GM23338 (cell line): ENCODE results near the gene TAF8. TPM values are rescaled to one million over a fixed set of nuclear protein-coding genes. Genes with fewer than 3 reads are reported as not detected.

Experiments used
- ATAC-seq: fragments of 200-7000 bp; cut with Tn5 transposase; 3 replicates; pipeline ENCODE4 v1.9.1; 2020
- DNase-seq: peaks from one replicate; pipeline ENCODE4 v3.0.0-alpha.2; 2015; ENCODE audit warnings: low spot score
- H2AFZ ChIP-seq: fragments of 200-600 bp; sonication (generic); 2 replicates; pipeline ENCODE4 v1.8.0; 2016; ENCODE audit warnings: antibody characterized with exemption, mild to moderate bottlenecking, moderate library complexity
- H3F3A ChIP-seq: fragments of 200-600 bp; sonication (generic); replicated peaks from 2 replicates; pipeline ENCODE4 v1.8.0; 2017; ENCODE audit warnings: antibody characterized with exemption, mixed run types, low read depth
- H3K27ac ChIP-seq: fragments of 200-600 bp; sonication (generic); 2 replicates; pipeline ENCODE4 v1.6.1; 2016; ENCODE audit warnings: low read depth
- H3K27me3 ChIP-seq: fragments of 200-600 bp; sonication (generic); 2 replicates; pipeline ENCODE4 v1.8.0; 2016; ENCODE audit warnings: mild to moderate bottlenecking, mixed run types, moderate library complexity; ENCODE audit not compliant: insufficient read depth
- H3K36me3 ChIP-seq: fragments of 200-600 bp; sonication (generic); 2 replicates; pipeline ENCODE4 v1.8.0; 2016; ENCODE audit warnings: mild to moderate bottlenecking; ENCODE audit not compliant: insufficient read depth
- H3K4me1 ChIP-seq: fragments of 200-600 bp; sonication (generic); 2 replicates; pipeline ENCODE4 v1.8.0; 2016; ENCODE audit warnings: mild to moderate bottlenecking, moderate library complexity; ENCODE audit not compliant: insufficient read depth
- H3K4me2 ChIP-seq: fragments of 200-600 bp; sonication (generic); 2 replicates; pipeline ENCODE4 v1.7.1; 2017; ENCODE audit warnings: mixed run types
- H3K4me3 ChIP-seq: fragments of 200-600 bp; sonication (generic); 2 replicates; pipeline ENCODE4 v1.6.1; 2016; ENCODE audit warnings: mixed run types
- H3K79me2 ChIP-seq: fragments of 200-600 bp; sonication (generic); replicated peaks from 2 replicates; pipeline ENCODE4 v1.8.0; 2017; ENCODE audit warnings: mild to moderate bottlenecking; ENCODE audit not compliant: insufficient read depth
- H3K9me2 ChIP-seq: fragments of 200-600 bp; sonication (generic); 2 replicates; pipeline ENCODE4 v1.8.0; 2017; ENCODE audit not compliant: insufficient read depth
- H4K20me1 ChIP-seq: fragments of 200-600 bp; sonication (generic); replicated peaks from 2 replicates; pipeline ENCODE4 v1.8.0; 2017; ENCODE audit warnings: mild to moderate bottlenecking; ENCODE audit not compliant: insufficient read depth
- H3K27ac Mint-ChIP-seq: 2 replicates; pipeline ENCODE4 v1.8.0; 2020; ENCODE audit warnings: inconsistent platforms, mild to moderate bottlenecking, moderate library complexity, mixed read lengths
- H3K27me3 Mint-ChIP-seq: 3 replicates; pipeline ENCODE4 v1.8.0; 2022; ENCODE audit warnings: low read depth, mild to moderate bottlenecking, moderate library complexity, mixed read lengths, inconsistent platforms; ENCODE audit not compliant: insufficient read depth, poor library complexity
- H3K36me3 Mint-ChIP-seq: 3 replicates; pipeline ENCODE4 v1.8.0; 2021; ENCODE audit warnings: low read depth, mild to moderate bottlenecking, inconsistent platforms, moderate library complexity, mixed read lengths
- H3K4me1 Mint-ChIP-seq: 3 replicates; pipeline ENCODE4 v1.8.0; 2020; ENCODE audit warnings: mild to moderate bottlenecking, inconsistent platforms, mixed read lengths
- H3K4me3 Mint-ChIP-seq: 3 replicates; pipeline ENCODE4 v1.8.0; 2021; ENCODE audit warnings: moderate library complexity, mild to moderate bottlenecking, inconsistent platforms, mixed read lengths
- H3K9me3 Mint-ChIP-seq: 3 replicates; pipeline ENCODE4 v1.8.0; 2020; ENCODE audit warnings: moderate library complexity, mild to moderate bottlenecking, inconsistent platforms, mixed read lengths
- EZH2 ChIP-seq: fragments of 200-600 bp; sonication (generic); IDR thresholded peaks from one replicate; pipeline ENCODE4 v1.8.0; 2017; ENCODE audit warnings: antibody characterized with exemption, mild to moderate bottlenecking, low read depth; ENCODE audit not compliant: unreplicated experiment
- NANOG ChIP-seq: IDR thresholded peaks from 2 replicates; pipeline ENCODE4 v1.6.1; 2016; ENCODE audit warnings: antibody characterized with exemption, borderline replicate concordance
- POLR2AphosphoS5 ChIP-seq: IDR thresholded peaks from 2 replicates; pipeline ENCODE4 v1.6.1; 2016; ENCODE audit warnings: antibody characterized with exemption, low read depth
- STAT1 ChIP-seq: IDR thresholded peaks from one replicate; pipeline ENCODE4 v1.6.1; 2016; ENCODE audit warnings: antibody characterized with exemption; ENCODE audit not compliant: unreplicated experiment
- ZNF331 ChIP-seq: fragments of 250-450 bp; sonication (Bioruptor Pico); IDR thresholded peaks from 2 replicates; pipeline ENCODE4 v1.5.0; 2020; ENCODE audit warnings: low read depth, mild to moderate bottlenecking, moderate library complexity
- polyA plus RNA-seq: library from polyadenylated mRNA; unstranded; fragments of >200 nt; fragmentation: Nextera tagmentation; extraction: Ambion mirVana; gene quantifications from 2 replicates; pipeline ENCODE4 v1.2.1, GENCODE V29; 2016
- total RNA-seq: library from RNA; depleted of rRNA; stranded (reverse); fragments of >200 nt; shearing (Covaris generic); gene quantifications from 2 replicates; pipeline ENCODE4 v1.2.3, GENCODE V29; 2014
- TF ChIP-seq, protein P1 (sequence below): fragments of 250-450 bp; sonication (Bioruptor Pico); IDR thresholded peaks from 2 replicates; pipeline ENCODE4 v1.5.0; 2020; ENCODE audit warnings: mild to moderate bottlenecking, moderate library complexity
- TF ChIP-seq, protein P2 (sequence below): IDR thresholded peaks from 2 replicates; pipeline ENCODE4 v1.6.1; 2016; ENCODE audit warnings: antibody characterized with exemption
- TF ChIP-seq, protein P3 (sequence below), 2 experiments: fragments of 200-600 bp in 1 of 2; sonication (generic) in 1 of 2; conservative IDR thresholded peaks; 2 replicates each; pipeline versions ENCODE4 v1.5.1 to v1.6.1; 2016 to 2017; ENCODE audit warnings: antibody characterized with exemption in 2 of 2, low read depth in 2 of 2, mild to moderate bottlenecking in 2 of 2, moderate library complexity in 1 of 2

Gene TAF8
- total and polyA plus RNA-seq, 2 experiments from 2014 or later = 18.7 to 30.6 TPM

DNA sequence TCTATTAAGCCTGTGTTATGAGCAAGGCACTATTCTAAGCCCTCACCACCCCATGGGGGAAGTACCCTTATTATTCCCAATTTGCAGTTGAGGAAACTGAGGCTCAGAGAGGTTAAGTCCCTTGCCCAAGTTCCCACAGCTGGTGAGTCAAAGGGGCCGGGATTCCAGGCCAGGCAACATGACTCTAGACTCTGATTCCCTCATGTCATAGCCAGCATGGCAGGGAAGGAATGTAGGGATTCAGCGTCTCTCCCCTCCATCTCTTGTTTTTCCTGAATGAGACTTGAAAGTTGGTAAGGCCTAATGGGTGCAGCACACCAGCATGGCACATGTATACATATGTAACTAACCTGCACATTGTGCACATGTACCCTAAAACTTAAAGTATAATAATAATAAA is 85.4 kb downstream of the TAF8 start (continued):
- TF ChIP-seq, protein P1, sequence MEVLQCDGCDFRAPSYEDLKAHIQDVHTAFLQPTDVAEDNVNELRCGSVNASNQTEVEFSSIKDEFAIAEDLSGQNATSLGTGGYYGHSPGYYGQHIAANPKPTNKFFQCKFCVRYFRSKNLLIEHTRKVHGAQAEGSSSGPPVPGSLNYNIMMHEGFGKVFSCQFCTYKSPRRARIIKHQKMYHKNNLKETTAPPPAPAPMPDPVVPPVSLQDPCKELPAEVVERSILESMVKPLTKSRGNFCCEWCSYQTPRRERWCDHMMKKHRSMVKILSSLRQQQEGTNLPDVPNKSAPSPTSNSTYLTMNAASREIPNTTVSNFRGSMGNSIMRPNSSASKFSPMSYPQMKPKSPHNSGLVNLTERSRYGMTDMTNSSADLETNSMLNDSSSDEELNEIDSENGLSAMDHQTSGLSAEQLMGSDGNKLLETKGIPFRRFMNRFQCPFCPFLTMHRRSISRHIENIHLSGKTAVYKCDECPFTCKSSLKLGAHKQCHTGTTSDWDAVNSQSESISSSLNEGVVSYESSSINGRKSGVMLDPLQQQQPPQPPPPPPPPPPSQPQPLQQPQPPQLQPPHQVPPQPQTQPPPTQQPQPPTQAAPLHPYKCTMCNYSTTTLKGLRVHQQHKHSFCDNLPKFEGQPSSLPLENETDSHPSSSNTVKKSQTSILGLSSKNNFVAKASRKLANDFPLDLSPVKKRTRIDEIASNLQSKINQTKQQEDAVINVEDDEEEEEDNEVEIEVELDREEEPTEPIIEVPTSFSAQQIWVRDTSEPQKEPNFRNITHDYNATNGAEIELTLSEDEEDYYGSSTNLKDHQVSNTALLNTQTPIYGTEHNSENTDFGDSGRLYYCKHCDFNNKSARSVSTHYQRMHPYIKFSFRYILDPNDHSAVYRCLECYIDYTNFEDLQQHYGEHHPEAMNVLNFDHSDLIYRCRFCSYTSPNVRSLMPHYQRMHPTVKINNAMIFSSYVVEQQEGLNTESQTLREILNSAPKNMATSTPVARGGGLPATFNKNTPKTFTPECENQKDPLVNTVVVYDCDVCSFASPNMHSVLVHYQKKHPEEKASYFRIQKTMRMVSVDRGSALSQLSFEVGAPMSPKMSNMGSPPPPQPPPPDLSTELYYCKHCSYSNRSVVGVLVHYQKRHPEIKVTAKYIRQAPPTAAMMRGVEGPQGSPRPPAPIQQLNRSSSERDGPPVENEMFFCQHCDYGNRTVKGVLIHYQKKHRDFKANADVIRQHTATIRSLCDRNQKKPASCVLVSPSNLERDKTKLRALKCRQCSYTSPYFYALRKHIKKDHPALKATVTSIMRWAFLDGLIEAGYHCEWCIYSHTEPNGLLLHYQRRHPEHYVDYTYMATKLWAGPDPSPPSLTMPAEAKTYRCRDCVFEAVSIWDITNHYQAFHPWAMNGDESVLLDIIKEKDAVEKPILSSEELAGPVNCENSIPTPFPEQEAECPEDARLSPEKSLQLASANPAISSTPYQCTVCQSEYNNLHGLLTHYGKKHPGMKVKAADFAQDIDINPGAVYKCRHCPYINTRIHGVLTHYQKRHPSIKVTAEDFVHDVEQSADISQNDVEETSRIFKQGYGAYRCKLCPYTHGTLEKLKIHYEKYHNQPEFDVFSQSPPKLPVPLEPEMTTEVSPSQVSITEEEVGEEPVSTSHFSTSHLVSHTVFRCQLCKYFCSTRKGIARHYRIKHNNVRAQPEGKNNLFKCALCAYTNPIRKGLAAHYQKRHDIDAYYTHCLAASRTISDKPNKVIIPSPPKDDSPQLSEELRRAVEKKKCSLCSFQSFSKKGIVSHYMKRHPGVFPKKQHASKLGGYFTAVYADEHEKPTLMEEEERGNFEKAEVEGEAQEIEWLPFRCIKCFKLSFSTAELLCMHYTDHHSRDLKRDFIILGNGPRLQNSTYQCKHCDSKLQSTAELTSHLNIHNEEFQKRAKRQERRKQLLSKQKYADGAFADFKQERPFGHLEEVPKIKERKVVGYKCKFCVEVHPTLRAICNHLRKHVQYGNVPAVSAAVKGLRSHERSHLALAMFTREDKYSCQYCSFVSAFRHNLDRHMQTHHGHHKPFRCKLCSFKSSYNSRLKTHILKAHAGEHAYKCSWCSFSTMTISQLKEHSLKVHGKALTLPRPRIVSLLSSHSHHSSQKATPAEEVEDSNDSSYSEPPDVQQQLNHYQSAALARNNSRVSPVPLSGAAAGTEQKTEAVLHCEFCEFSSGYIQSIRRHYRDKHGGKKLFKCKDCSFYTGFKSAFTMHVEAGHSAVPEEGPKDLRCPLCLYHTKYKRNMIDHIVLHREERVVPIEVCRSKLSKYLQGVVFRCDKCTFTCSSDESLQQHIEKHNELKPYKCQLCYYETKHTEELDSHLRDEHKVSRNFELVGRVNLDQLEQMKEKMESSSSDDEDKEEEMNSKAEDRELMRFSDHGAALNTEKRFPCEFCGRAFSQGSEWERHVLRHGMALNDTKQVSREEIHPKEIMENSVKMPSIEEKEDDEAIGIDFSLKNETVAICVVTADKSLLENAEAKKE (CRISPR knock-in tag) = no peak
- TF ChIP-seq, protein P2, sequence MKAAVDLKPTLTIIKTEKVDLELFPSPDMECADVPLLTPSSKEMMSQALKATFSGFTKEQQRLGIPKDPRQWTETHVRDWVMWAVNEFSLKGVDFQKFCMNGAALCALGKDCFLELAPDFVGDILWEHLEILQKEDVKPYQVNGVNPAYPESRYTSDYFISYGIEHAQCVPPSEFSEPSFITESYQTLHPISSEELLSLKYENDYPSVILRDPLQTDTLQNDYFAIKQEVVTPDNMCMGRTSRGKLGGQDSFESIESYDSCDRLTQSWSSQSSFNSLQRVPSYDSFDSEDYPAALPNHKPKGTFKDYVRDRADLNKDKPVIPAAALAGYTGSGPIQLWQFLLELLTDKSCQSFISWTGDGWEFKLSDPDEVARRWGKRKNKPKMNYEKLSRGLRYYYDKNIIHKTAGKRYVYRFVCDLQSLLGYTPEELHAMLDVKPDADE = no peak

DNA sequence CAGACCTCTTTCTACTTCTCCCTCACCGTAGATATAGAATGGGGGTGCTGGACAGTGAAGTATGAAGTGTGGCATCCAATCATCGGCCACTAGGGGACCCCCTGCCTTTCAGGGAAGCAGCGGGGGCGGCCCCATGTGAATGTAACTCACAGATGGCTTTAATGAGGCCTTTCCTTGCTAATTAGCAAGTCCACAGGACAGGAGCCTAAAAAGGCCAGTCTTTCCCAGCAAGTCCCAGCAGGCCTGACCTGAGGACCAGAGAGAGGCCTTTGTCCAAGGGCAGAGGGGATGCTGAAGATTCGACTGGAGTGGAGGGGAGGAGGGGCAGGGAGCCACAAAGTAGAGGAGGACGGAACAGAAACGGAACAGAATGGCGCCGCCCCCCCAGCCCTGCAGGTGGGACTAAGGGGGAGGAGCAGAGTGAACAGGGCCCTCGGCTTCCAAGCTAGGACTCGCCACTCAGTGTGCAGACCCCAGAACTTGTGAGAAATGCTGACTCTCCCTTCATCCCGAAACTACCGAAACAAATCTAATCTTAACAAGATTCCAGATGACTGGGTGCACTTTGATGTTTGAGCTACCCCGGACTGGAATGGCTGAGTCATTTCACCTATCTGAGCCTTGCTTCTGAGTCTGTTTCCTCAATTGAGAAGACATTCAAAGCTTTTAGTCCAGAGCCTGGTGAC is 86.3 kb downstream of the TAF8 start:
- H3K27me3 Mint-ChIP-seq = peaks cover 16% of the 10 kb centered on the region
- Histone ChIP-seq H3K4me2 (peak overlapping the region; percentile 78), H3K4me1 (peaks cover 75% of the 10 kb centered on the region), H3K4me3 (peak overlapping the region; percentile 43), H3K27ac (peak overlapping the region; percentile 99), H4K20me1 (peaks cover 56% of the 10 kb centered on the region), H3K36me3 (peaks cover 15% of the 10 kb centered on the region; the same call in 1 of the 2 replicates), H2AFZ (no peak overlapping the region), H3K79me2 (peaks cover 82% of the 10 kb centered on the region), H3K9me2 (no peaks in the 10 kb centered on the region), H3K27me3 (no peaks in the 10 kb centered on the region), H3F3A (peaks cover 38% of the 10 kb centered on the region)
- peak overlapping the region; percentile 98 for H3K27ac Mint-ChIP-seq
- no peaks in the 10 kb centered on the region for H3K9me3 Mint-ChIP-seq
- peaks cover 40% of the 10 kb centered on the region for H3K36me3 Mint-ChIP-seq
- H3K4me1 Mint-ChIP-seq = peaks cover 71% of the 10 kb centered on the region
- ATAC-seq = peak; percentile 76
- peak overlapping the region; percentile 59 for H3K4me3 Mint-ChIP-seq
- TF ChIP-seq NANOG (peak; percentile 49), EZH2 (no peak), POLR2AphosphoS5 (0 out of 2 replicates have a peak, but pooled peaks have one; percentile 25), STAT1 (no peak), ZNF331 (no peak)
- TF ChIP-seq, protein P3, sequence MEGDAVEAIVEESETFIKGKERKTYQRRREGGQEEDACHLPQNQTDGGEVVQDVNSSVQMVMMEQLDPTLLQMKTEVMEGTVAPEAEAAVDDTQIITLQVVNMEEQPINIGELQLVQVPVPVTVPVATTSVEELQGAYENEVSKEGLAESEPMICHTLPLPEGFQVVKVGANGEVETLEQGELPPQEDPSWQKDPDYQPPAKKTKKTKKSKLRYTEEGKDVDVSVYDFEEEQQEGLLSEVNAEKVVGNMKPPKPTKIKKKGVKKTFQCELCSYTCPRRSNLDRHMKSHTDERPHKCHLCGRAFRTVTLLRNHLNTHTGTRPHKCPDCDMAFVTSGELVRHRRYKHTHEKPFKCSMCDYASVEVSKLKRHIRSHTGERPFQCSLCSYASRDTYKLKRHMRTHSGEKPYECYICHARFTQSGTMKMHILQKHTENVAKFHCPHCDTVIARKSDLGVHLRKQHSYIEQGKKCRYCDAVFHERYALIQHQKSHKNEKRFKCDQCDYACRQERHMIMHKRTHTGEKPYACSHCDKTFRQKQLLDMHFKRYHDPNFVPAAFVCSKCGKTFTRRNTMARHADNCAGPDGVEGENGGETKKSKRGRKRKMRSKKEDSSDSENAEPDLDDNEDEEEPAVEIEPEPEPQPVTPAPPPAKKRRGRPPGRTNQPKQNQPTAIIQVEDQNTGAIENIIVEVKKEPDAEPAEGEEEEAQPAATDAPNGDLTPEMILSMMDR (conservative IDR thresholded peaks at IDR 0.05; ENCODE audit: low read depth in 2 of 2) = peak; percentile 71 to 72
- DNase-seq = peak; percentile 91
